ENCODE data around the gene AHNAK. TPM values are rescaled to one million over a fixed set of nuclear protein-coding genes. Genes with fewer than 3 reads are reported as not detected.

The AHNAK gene
- total and polyA plus RNA-seq, 2 donors (not counting 1 experiment from before 2014, with no cell fraction given), result 220 to 762 TPM

GRCh38 chr11:62492586-62492985 lies 54.0 kb downstream of the AHNAK start:
- TF ChIP-seq CTCF (conservative IDR thresholded peaks at IDR 0.05 in 1 of 2, IDR thresholded peaks at IDR 0.05 in 1 of 2; ENCODE audit: low read depth in 1 of 2, low read length in 2 of 2) (no peak), EZH2 (IDR thresholded peaks at IDR 0.05; ENCODE audit: low read length, missing control alignments) (no peak)
- Histone ChIP-seq H4K20me1 (ENCODE audit: control insufficient read depth, extremely low read depth, insufficient read depth, low read length) (no peaks in the 10 kb centered on the region), H3K4me2 (ENCODE audit: extremely low read depth, insufficient read depth, low read length) (no peak overlapping the region), H3K27ac (ENCODE audit: insufficient read depth, low read length) (no peak overlapping the region), H3K9me3 (ENCODE audit: control insufficient read depth, insufficient read depth, low read depth, low read length) (no peaks in the 10 kb centered on the region), H2AFZ (ENCODE audit: low read length) (no peak overlapping the region), H3K27me3 (ENCODE audit: control insufficient read depth, insufficient read depth, low read length) (no peaks in the 10 kb centered on the region), H3K9ac (ENCODE audit: insufficient read depth, low read length) (no peak overlapping the region), H3K4me1 (ENCODE audit: control insufficient read depth, extremely low read depth, insufficient read depth, low read length) (peaks cover 9% of the 10 kb centered on the region), H3K79me2 (ENCODE audit: control insufficient read depth, insufficient read depth, low read length) (no peaks in the 10 kb centered on the region), H3K4me3 (replicated peaks in 1 of 4; ENCODE audit: control extremely low read depth in 1 of 4, insufficient read depth in 1 of 4, low read depth in 3 of 4, low read length in 4 of 4) (no peak overlapping the region), H3K36me3 (ENCODE audit: control insufficient read depth, insufficient read depth, low read length) (no peaks in the 10 kb centered on the region)
- no peak for DNase-seq (ENCODE audit: low read depth in 2 of 2)

GRCh38 chr11:62491571-62492329 lies 54.9 kb downstream of the AHNAK start:
- Histone ChIP-seq H3K4me3 (replicated peaks in 1 of 4; ENCODE audit: control extremely low read depth in 1 of 4, insufficient read depth in 1 of 4, low read depth in 3 of 4, low read length in 4 of 4) (no peak overlapping the region), H3K4me1 (ENCODE audit: control insufficient read depth, extremely low read depth, insufficient read depth, low read length) (peaks cover 4% of the 10 kb centered on the region), H2AFZ (ENCODE audit: low read length) (no peak overlapping the region), H3K27me3 (ENCODE audit: control insufficient read depth, insufficient read depth, low read length) (no peaks in the 10 kb centered on the region), H3K9ac (ENCODE audit: insufficient read depth, low read length) (no peak overlapping the region), H3K4me2 (ENCODE audit: extremely low read depth, insufficient read depth, low read length) (no peak overlapping the region), H3K27ac (ENCODE audit: insufficient read depth, low read length) (no peak overlapping the region), H3K36me3 (ENCODE audit: control insufficient read depth, insufficient read depth, low read length) (no peaks in the 10 kb centered on the region), H3K79me2 (ENCODE audit: control insufficient read depth, insufficient read depth, low read length) (no peaks in the 10 kb centered on the region), H3K9me3 (ENCODE audit: control insufficient read depth, insufficient read depth, low read depth, low read length) (no peaks in the 10 kb centered on the region), H4K20me1 (ENCODE audit: control insufficient read depth, extremely low read depth, insufficient read depth, low read length) (no peaks in the 10 kb centered on the region)
- DNase-seq (ENCODE audit: low read depth in 2 of 2), result no peak
- TF ChIP-seq EZH2 (IDR thresholded peaks at IDR 0.05; ENCODE audit: low read length, missing control alignments) (no peak), CTCF (conservative IDR thresholded peaks at IDR 0.05 in 1 of 2, IDR thresholded peaks at IDR 0.05 in 1 of 2; ENCODE audit: low read depth in 1 of 2, low read length in 2 of 2) (no peak)

GRCh38 chr11:62489204-62489603 lies 57.4 kb downstream of the AHNAK start:
- Histone ChIP-seq H3K4me2 (ENCODE audit: extremely low read depth, insufficient read depth, low read length) (no peak overlapping the region), H3K9me3 (ENCODE audit: control insufficient read depth, insufficient read depth, low read depth, low read length) (no peaks in the 10 kb centered on the region), H3K4me3 (replicated peaks in 1 of 4; ENCODE audit: control extremely low read depth in 1 of 4, insufficient read depth in 1 of 4, low read depth in 3 of 4, low read length in 4 of 4) (no peak overlapping the region), H3K79me2 (ENCODE audit: control insufficient read depth, insufficient read depth, low read length) (no peaks in the 10 kb centered on the region), H2AFZ (ENCODE audit: low read length) (no peak overlapping the region), H3K36me3 (ENCODE audit: control insufficient read depth, insufficient read depth, low read length) (no peaks in the 10 kb centered on the region), H3K27me3 (ENCODE audit: control insufficient read depth, insufficient read depth, low read length) (no peaks in the 10 kb centered on the region), H3K27ac (ENCODE audit: insufficient read depth, low read length) (no peak overlapping the region), H3K9ac (ENCODE audit: insufficient read depth, low read length) (no peak overlapping the region), H3K4me1 (ENCODE audit: control insufficient read depth, extremely low read depth, insufficient read depth, low read length) (peaks cover 4% of the 10 kb centered on the region), H4K20me1 (ENCODE audit: control insufficient read depth, extremely low read depth, insufficient read depth, low read length) (no peaks in the 10 kb centered on the region)
- DNase-seq (ENCODE audit: low read depth in 2 of 2), result peak; percentile 14 to 72
- TF ChIP-seq CTCF (conservative IDR thresholded peaks at IDR 0.05 in 1 of 2, IDR thresholded peaks at IDR 0.05 in 1 of 2; ENCODE audit: low read depth in 1 of 2, low read length in 2 of 2) (no peak), EZH2 (IDR thresholded peaks at IDR 0.05; ENCODE audit: low read length, missing control alignments) (no peak)

Data from fibroblast of lung (primary cell).